ENCODE measurements around the gene IMMP2L. TPM values are rescaled to one million over a fixed set of nuclear protein-coding genes. Genes with fewer than 3 reads are reported as not detected.

The IMMP2L gene
- total RNA-seq, 1 donor = 19.9 TPM

- Histone ChIP-seq H2AFZ (ENCODE audit: low read length) (no peak overlapping the region), H3K9me3 (ENCODE audit: low read depth, low read length) (no peaks in the 10 kb centered on the region), H3K4me2 (ENCODE audit: insufficient read depth, low read length) (no peak overlapping the region), H3K27me3 (ENCODE audit: insufficient read depth, low read length) (no peaks in the 10 kb centered on the region), H3K79me2 (ENCODE audit: insufficient read depth, low read length) (no peaks in the 10 kb centered on the region), H3K36me3 (ENCODE audit: insufficient read depth, low read length) (no peaks in the 10 kb centered on the region), H3K27ac (ENCODE audit: low read depth, low read length) (no peak overlapping the region), H4K20me1 (ENCODE audit: insufficient read depth, low read length) (no peaks in the 10 kb centered on the region), H3K4me1 (ENCODE audit: insufficient read depth, low read length) (no peaks in the 10 kb centered on the region), H3K4me3 (ENCODE audit: insufficient read depth, low read length) (no peak overlapping the region)
- no peak for TF ChIP-seq CTCF (IDR thresholded peaks at IDR 0.05; ENCODE audit: extremely low read depth, low read depth, low read length)
- no peak for DNase-seq (ENCODE audit: insufficient read length, low spot score, missing footprints)
Observed at GRCh38 chr7:110645060-110645459, 917.2 kb downstream of the IMMP2L start.

GRCh38 chr7:110637252-110637651 is 925.0 kb downstream of the IMMP2L start:
- Histone ChIP-seq H3K27ac (ENCODE audit: low read depth, low read length) (no peak overlapping the region), H3K4me1 (ENCODE audit: insufficient read depth, low read length) (no peaks in the 10 kb centered on the region), H4K20me1 (ENCODE audit: insufficient read depth, low read length) (no peaks in the 10 kb centered on the region), H3K36me3 (ENCODE audit: insufficient read depth, low read length) (no peaks in the 10 kb centered on the region), H3K79me2 (ENCODE audit: insufficient read depth, low read length) (no peaks in the 10 kb centered on the region), H3K4me2 (ENCODE audit: insufficient read depth, low read length) (no peak overlapping the region), H3K4me3 (ENCODE audit: insufficient read depth, low read length) (no peak overlapping the region), H3K27me3 (ENCODE audit: insufficient read depth, low read length) (no peaks in the 10 kb centered on the region), H2AFZ (ENCODE audit: low read length) (no peak overlapping the region), H3K9me3 (ENCODE audit: low read depth, low read length) (peaks cover 3% of the 10 kb centered on the region)
- DNase-seq (ENCODE audit: insufficient read length, low spot score, missing footprints) = no peak
- no peak for TF ChIP-seq CTCF (IDR thresholded peaks at IDR 0.05; ENCODE audit: extremely low read depth, low read depth, low read length)

- no peaks in the 10 kb centered on the region for H3K4me1 ChIP-seq (ENCODE audit: insufficient read depth, low read length)
- H3K36me3 ChIP-seq (ENCODE audit: insufficient read depth, low read length) = no peaks in the 10 kb centered on the region
- H3K27me3 ChIP-seq (ENCODE audit: insufficient read depth, low read length) = no peaks in the 10 kb centered on the region
- no peak overlapping the region for H3K4me3 ChIP-seq (ENCODE audit: insufficient read depth, low read length)
- no peaks in the 10 kb centered on the region for H3K79me2 ChIP-seq (ENCODE audit: insufficient read depth, low read length)
- DNase-seq (ENCODE audit: insufficient read length, low spot score, missing footprints) = no peak
- H2AFZ ChIP-seq (ENCODE audit: low read length) = no peak overlapping the region
- no peaks in the 10 kb centered on the region for H3K9me3 ChIP-seq (ENCODE audit: low read depth, low read length)
- no peak for TF ChIP-seq CTCF (IDR thresholded peaks at IDR 0.05; ENCODE audit: extremely low read depth, low read depth, low read length)
- no peak overlapping the region for H3K4me2 ChIP-seq (ENCODE audit: insufficient read depth, low read length)
- no peak overlapping the region for H3K27ac ChIP-seq (ENCODE audit: low read depth, low read length)
- no peaks in the 10 kb centered on the region for H4K20me1 ChIP-seq (ENCODE audit: insufficient read depth, low read length)
Observed at GRCh38 chr7:110633313-110633712, 929.0 kb downstream of the IMMP2L start.

GRCh38 chr7:110626414-110626813 is 935.9 kb downstream of the IMMP2L start:
- Histone ChIP-seq H3K4me1 (ENCODE audit: insufficient read depth, low read length) (no peaks in the 10 kb centered on the region), H3K36me3 (ENCODE audit: insufficient read depth, low read length) (no peaks in the 10 kb centered on the region), H3K4me2 (ENCODE audit: insufficient read depth, low read length) (no peak overlapping the region), H4K20me1 (ENCODE audit: insufficient read depth, low read length) (no peaks in the 10 kb centered on the region), H3K27ac (ENCODE audit: low read depth, low read length) (no peak overlapping the region), H3K4me3 (ENCODE audit: insufficient read depth, low read length) (no peak overlapping the region), H3K79me2 (ENCODE audit: insufficient read depth, low read length) (no peaks in the 10 kb centered on the region), H3K27me3 (ENCODE audit: insufficient read depth, low read length) (no peaks in the 10 kb centered on the region), H3K9me3 (ENCODE audit: low read depth, low read length) (peaks cover 5% of the 10 kb centered on the region), H2AFZ (ENCODE audit: low read length) (no peak overlapping the region)
- DNase-seq (ENCODE audit: insufficient read length, low spot score, missing footprints) = no peak
- TF ChIP-seq CTCF (IDR thresholded peaks at IDR 0.05; ENCODE audit: extremely low read depth, low read depth, low read length) = no peak

Measured in osteoblast (primary cell).